ENCODE measurements around the gene NLGN1. TPM values are rescaled to one million over a fixed set of nuclear protein-coding genes. Genes with fewer than 3 reads are reported as not detected.

The NLGN1 gene
- total RNA-seq, 1 experiment from 2014 or later = 5.2 TPM

GRCh38 chr3:174111776-174112175, 714.2 kb downstream of the NLGN1 start:
- H3K56ac ChIP-seq (ENCODE audit: insufficient read length, low read depth, low read length) = no peak overlapping the region
- H3K18ac ChIP-seq (ENCODE audit: insufficient read length, low read depth, low read length) = no peak overlapping the region
- H2BK15ac ChIP-seq (ENCODE audit: low read depth, low read length) = no peak overlapping the region
- TF ChIP-seq, protein P1, sequence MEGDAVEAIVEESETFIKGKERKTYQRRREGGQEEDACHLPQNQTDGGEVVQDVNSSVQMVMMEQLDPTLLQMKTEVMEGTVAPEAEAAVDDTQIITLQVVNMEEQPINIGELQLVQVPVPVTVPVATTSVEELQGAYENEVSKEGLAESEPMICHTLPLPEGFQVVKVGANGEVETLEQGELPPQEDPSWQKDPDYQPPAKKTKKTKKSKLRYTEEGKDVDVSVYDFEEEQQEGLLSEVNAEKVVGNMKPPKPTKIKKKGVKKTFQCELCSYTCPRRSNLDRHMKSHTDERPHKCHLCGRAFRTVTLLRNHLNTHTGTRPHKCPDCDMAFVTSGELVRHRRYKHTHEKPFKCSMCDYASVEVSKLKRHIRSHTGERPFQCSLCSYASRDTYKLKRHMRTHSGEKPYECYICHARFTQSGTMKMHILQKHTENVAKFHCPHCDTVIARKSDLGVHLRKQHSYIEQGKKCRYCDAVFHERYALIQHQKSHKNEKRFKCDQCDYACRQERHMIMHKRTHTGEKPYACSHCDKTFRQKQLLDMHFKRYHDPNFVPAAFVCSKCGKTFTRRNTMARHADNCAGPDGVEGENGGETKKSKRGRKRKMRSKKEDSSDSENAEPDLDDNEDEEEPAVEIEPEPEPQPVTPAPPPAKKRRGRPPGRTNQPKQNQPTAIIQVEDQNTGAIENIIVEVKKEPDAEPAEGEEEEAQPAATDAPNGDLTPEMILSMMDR (conservative IDR thresholded peaks at IDR 0.05) = no peak
- H2AK5ac ChIP-seq (ENCODE audit: insufficient read length, low read length) = no peak overlapping the region
- Mint-ChIP-seq H3K27ac (no peak overlapping the region), H3K9me3 (0 out of 5 replicates have a peak, but pooled peaks cover 0 to 3% of the 10 kb centered on the region in 2 experiments), H3K4me1 (peaks cover 3 to 5% of the 10 kb centered on the region in 2 experiments; a peak in 1 of 4 replicates), H3K27me3 (ENCODE audit: low read depth) (no peaks in the 10 kb centered on the region), H3K4me3 (no peak overlapping the region), H3K36me3 (ENCODE audit: insufficient read depth in 1 of 3, low read depth in 3 of 3) (peaks cover 0 to 4% (median 0%) of the 10 kb centered on the region in 3 experiments; a peak in 2 of 7 replicates)
- H2BK20ac ChIP-seq (ENCODE audit: low read depth, low read length, poor library complexity, severe bottlenecking) = no peak overlapping the region
- no peak overlapping the region for H3K9ac ChIP-seq (ENCODE audit: extremely low read depth, insufficient read length, low read length)
- no peaks in the 10 kb centered on the region for H3K79me2 ChIP-seq (ENCODE audit: insufficient read depth, low read length)
- H3K4ac ChIP-seq (ENCODE audit: low read depth, low read length) = no peak overlapping the region
- no peak overlapping the region for H3K14ac ChIP-seq (ENCODE audit: insufficient read depth, low read length)
- no peak overlapping the region for H2BK5ac ChIP-seq (ENCODE audit: insufficient read length, low read length)
- H3K23ac ChIP-seq (ENCODE audit: insufficient read length, low read depth, low read length) = no peak overlapping the region
- H3K27me3 ChIP-seq (ENCODE audit: insufficient read depth, low read length) = no peaks in the 10 kb centered on the region
- DNase-seq = no peak
- H2AFZ ChIP-seq (ENCODE audit: low read length) = no peak overlapping the region
- no peak overlapping the region for H4K5ac ChIP-seq (ENCODE audit: insufficient read length, low read depth, low read length)
- no CpG with 5 or more reads among the region's 2 CpGs for WGBS (ENCODE audit: extremely low coverage, insufficient read length, low lambda C conversion rate)
- no peak overlapping the region for H3K27ac ChIP-seq (ENCODE audit: insufficient read length, low read depth, low read length)
- H4K91ac ChIP-seq (ENCODE audit: insufficient read length, low read depth, low read length) = no peak overlapping the region
- H3K79me1 ChIP-seq (ENCODE audit: insufficient read depth, low read depth, low read length, poor library complexity, severe bottlenecking) = no peaks in the 10 kb centered on the region
- no peaks in the 10 kb centered on the region for H3K23me2 ChIP-seq (ENCODE audit: insufficient read length, low read depth, low read length, poor library complexity, severe bottlenecking)
- H3K4me1 ChIP-seq (ENCODE audit: insufficient read depth, low read length) = no peaks in the 10 kb centered on the region; the same call in 1 of the 2 replicates
- no peak overlapping the region for H2BK12ac ChIP-seq (ENCODE audit: insufficient read length, low read depth, low read length)
- H3T11ph ChIP-seq (ENCODE audit: low read length) = no peak overlapping the region
- no peak overlapping the region for H4K8ac ChIP-seq (replicated peaks; ENCODE audit: insufficient read length, low read depth, low read length)
- no peak overlapping the region for H2BK120ac ChIP-seq (ENCODE audit: low read depth, low read length, poor library complexity, severe bottlenecking)
- no peaks in the 10 kb centered on the region for H4K20me1 ChIP-seq (ENCODE audit: control insufficient read depth, insufficient read depth, insufficient read length)
- H3K4me2 ChIP-seq (ENCODE audit: insufficient read depth, insufficient read length, low read length) = no peak overlapping the region
- no peaks in the 10 kb centered on the region for H3K9me3 ChIP-seq (ENCODE audit: control insufficient read depth, low read depth, low read length)

All from H9 (cell line).